Type B pancreatic cell (in vitro differentiated cells): Measurements from ENCODE around the gene BDH1. TPM values are rescaled to one million over a fixed set of nuclear protein-coding genes. Genes with fewer than 3 reads are reported as not detected.

Experiments
- DNase-seq: peaks from one replicate; pipeline ENCODE4 v3.0.0; 2021; ENCODE audit warnings: mixed read lengths; ENCODE audit not compliant: unreplicated experiment; ENCODE audit errors: extremely low spot score
- H3K27ac Mint-ChIP-seq: 2 replicates; pipeline ENCODE4 v1.8.0; 2021; ENCODE audit warnings: mild to moderate bottlenecking, mixed read lengths
- H3K27me3 Mint-ChIP-seq: 2 replicates; pipeline ENCODE4 v1.8.0; 2021; ENCODE audit warnings: mixed read lengths
- H3K36me3 Mint-ChIP-seq: 2 replicates; pipeline ENCODE4 v1.8.0; 2021; ENCODE audit warnings: mixed read lengths
- H3K4me1 Mint-ChIP-seq: one replicate; pipeline ENCODE4 v1.8.0; 2021; ENCODE audit warnings: mixed read lengths; ENCODE audit not compliant: unreplicated experiment
- H3K4me3 Mint-ChIP-seq: 2 replicates; pipeline ENCODE4 v1.8.0; 2021; ENCODE audit warnings: mild to moderate bottlenecking, mixed read lengths
- H3K9me3 Mint-ChIP-seq: 2 replicates; pipeline ENCODE4 v1.8.0; 2021; ENCODE audit warnings: mixed read lengths
- CTCF ChIP-seq: fragments of 200-600 bp; sonication (generic); conservative IDR thresholded peaks from 2 replicates; pipeline ENCODE4 v1.5.0; 2021; ENCODE audit warnings: antibody characterized with exemption, mild to moderate bottlenecking
- total RNA-seq: library from RNA; stranded (reverse); gene quantifications from 2 replicates; pipeline ENCODE4 v1.2.1, GENCODE V29; 2021; ENCODE audit warnings: low replicate concordance

The BDH1 gene
- total RNA-seq, 1 donor from 2014 or later: 32.0 TPM

DNA sequence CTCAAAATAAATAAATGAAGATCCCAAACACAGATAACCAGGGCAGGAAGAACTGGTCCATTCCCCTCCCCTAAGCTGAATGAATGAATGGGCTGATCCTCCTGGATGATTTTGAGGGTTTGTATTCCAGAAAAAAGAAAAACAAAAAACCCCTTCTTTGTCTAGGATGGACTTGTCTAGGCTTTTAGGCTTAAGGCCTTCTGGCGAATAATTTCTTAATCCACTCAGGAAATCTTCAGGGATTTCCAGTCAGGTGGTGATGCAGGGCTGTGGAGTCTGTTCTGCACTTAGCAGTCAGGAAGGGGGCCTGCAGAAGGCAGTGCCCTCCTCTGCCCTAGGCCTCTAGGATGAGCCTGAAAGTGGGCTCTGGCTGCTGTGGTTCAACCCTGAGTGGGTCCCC is 52.1 kb downstream of the BDH1 start:
- Mint-ChIP-seq H3K4me1 (peaks cover 27% of the 10 kb centered on the region), H3K27me3 (peaks cover 3% of the 10 kb centered on the region), H3K9me3 (peaks cover 4% of the 10 kb centered on the region), H3K27ac (peak overlapping the region; percentile 61), H3K36me3 (no peaks in the 10 kb centered on the region), H3K4me3 (no peak overlapping the region)
- no peak for TF ChIP-seq CTCF
- no peak for DNase-seq

- TF ChIP-seq CTCF: peak; percentile 66
- no peak for DNase-seq
- H3K27ac Mint-ChIP-seq: no peak overlapping the region
- H3K4me1 Mint-ChIP-seq: peaks cover 27% of the 10 kb centered on the region
- peaks cover 2% of the 10 kb centered on the region for H3K27me3 Mint-ChIP-seq
- H3K4me3 Mint-ChIP-seq: no peak overlapping the region
- no peaks in the 10 kb centered on the region for H3K36me3 Mint-ChIP-seq
- peaks cover 4% of the 10 kb centered on the region for H3K9me3 Mint-ChIP-seq
These were observed 53.7 kb downstream of the BDH1 start for GRCh38 chr3:197501879-197502620.

DNA sequence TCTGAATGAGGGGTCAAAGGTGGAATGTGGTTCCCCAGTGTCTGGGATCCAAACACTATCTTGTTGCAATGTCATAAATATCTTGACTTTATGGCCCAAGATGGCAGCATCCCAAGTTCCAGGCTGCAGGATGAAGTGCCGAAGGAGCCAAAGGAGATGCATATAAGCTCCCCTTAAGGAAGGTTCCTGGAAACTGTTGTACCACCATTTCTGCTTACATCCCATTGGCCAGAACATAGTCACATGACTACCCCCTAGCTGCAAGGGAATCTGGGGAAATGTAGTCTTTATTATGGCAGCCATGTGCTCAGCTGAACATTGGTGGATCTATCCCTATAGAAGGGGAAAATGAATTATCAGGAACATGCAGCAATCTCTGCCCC is 54.3 kb downstream of the BDH1 start:
- Mint-ChIP-seq H3K27ac (no peak overlapping the region), H3K9me3 (peaks cover 4% of the 10 kb centered on the region), H3K4me3 (no peak overlapping the region), H3K4me1 (peaks cover 27% of the 10 kb centered on the region), H3K36me3 (no peaks in the 10 kb centered on the region), H3K27me3 (no peaks in the 10 kb centered on the region)
- DNase-seq: no peak
- TF ChIP-seq CTCF: no peak

- TF ChIP-seq CTCF: no peak
- Mint-ChIP-seq H3K9me3 (peaks cover 4% of the 10 kb centered on the region), H3K27me3 (no peaks in the 10 kb centered on the region), H3K4me3 (no peak overlapping the region), H3K27ac (no peak overlapping the region), H3K4me1 (peaks cover 27% of the 10 kb centered on the region), H3K36me3 (no peaks in the 10 kb centered on the region)
- no peak for DNase-seq
These were observed 55.0 kb downstream of the BDH1 start for GRCh38 chr3:197500812-197501211.

DNA sequence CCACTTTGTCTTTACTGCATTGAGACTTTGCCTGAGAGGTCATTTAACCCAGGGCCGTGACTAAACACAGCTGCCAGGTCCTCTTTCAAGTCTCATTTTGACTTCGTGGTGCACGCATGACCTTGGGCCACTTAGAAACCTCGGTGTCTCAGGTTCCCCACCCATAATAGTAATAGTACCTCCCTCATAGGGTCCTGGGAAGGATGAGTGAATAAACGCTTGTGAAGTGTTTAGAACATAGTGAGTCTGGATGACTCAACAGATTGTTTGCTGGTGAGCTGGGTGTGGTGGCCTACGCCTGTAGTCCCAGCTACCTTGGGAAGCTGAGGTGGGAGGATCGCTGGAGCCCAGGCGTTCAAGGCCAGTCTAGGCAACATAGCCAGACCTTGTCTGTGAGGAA is 56.3 kb downstream of the BDH1 start:
- peaks cover 4% of the 10 kb centered on the region for H3K9me3 Mint-ChIP-seq
- no peaks in the 10 kb centered on the region for H3K36me3 Mint-ChIP-seq
- H3K4me1 Mint-ChIP-seq: peaks cover 25% of the 10 kb centered on the region
- H3K4me3 Mint-ChIP-seq: no peak overlapping the region
- peak overlapping the region; percentile 48 for H3K27ac Mint-ChIP-seq
- DNase-seq: no peak
- no peak for TF ChIP-seq CTCF
- H3K27me3 Mint-ChIP-seq: no peaks in the 10 kb centered on the region
